HepG2 (cell line): ENCODE measurements around the gene SCAANT1.

Experiments
- AHR ChIP-seq: IDR thresholded peaks from 2 replicates; pipeline ENCODE4 v1.6.1; 2018; ENCODE audit warnings: missing genetic modification reagents, missing compliant biosample characterization
- ARNTL ChIP-seq: sonication (generic); formaldehyde crosslinking; IDR thresholded peaks from 2 replicates; pipeline ENCODE4 v1.4.0; 2020; ENCODE audit warnings: mild to moderate bottlenecking, missing genetic modification reagents
- CEBPB ChIP-seq: IDR thresholded peaks from 2 replicates; pipeline ENCODE4 v1.6.1; 2011; ENCODE audit warnings: low read depth, low read length, improper control_type of control experiment, borderline replicate concordance
- CTCF ChIP-seq: sonication (generic); formaldehyde crosslinking; IDR thresholded peaks from 2 replicates; pipeline ENCODE4 v1.5.0; 2020; ENCODE audit warnings: mild to moderate bottlenecking, missing genetic modification reagents, moderate library complexity
- EP300 ChIP-seq, 3 experiments: sonication (generic) in 1 of 3; formaldehyde crosslinking in 1 of 3; IDR thresholded peaks; 2 replicates each; pipeline versions ENCODE4 v1.5.1 to v1.6.1; 2011 to 2020; ENCODE audit warnings: low read depth in 2 of 3, low read length in 2 of 3, borderline replicate concordance in 1 of 3, improper control_type of control experiment in 1 of 3, mild to moderate bottlenecking in 1 of 3, missing genetic modification reagents in 1 of 3, moderate library complexity in 1 of 3
- PBX3 ChIP-seq: sonication (generic); formaldehyde crosslinking; IDR thresholded peaks from 2 replicates; pipeline ENCODE4 v1.8.1; 2023; ENCODE audit warnings: missing genetic modification reagents, inconsistent platforms, borderline replicate concordance
- POLR2A ChIP-seq, 2 experiments: IDR thresholded peaks; 2 replicates each; pipeline ENCODE4 v1.6.1; 2011; ENCODE audit warnings: low read depth in 2 of 2, low read length in 2 of 2, mild to moderate bottlenecking in 1 of 2, moderate library complexity in 1 of 2; ENCODE audit not compliant: insufficient read depth in 1 of 2
- RFX1 ChIP-seq: fragments of 450-650 bp; IDR thresholded peaks from 2 replicates; pipeline ENCODE4 v1.6.1; 2017
- ZNF224 ChIP-seq: sonication (generic); formaldehyde crosslinking; IDR thresholded peaks from 2 replicates; pipeline ENCODE4 v1.5.0; 2020; ENCODE audit warnings: mild to moderate bottlenecking, missing genetic modification reagents
- ZNF367 ChIP-seq: sonication (generic); formaldehyde crosslinking; IDR thresholded peaks from 2 replicates; pipeline ENCODE4 v1.4.0; 2020; ENCODE audit warnings: missing genetic modification reagents, borderline replicate concordance
- ZNF747 ChIP-seq: sonication (generic); formaldehyde crosslinking; IDR thresholded peaks from 2 replicates; pipeline ENCODE4 v1.8.1; 2023; ENCODE audit warnings: missing genetic modification reagents, mild to moderate bottlenecking, borderline replicate concordance
- TF ChIP-seq, protein P1 (sequence below), 2 experiments: sonication (generic) in 1 of 2; formaldehyde crosslinking in 1 of 2; IDR thresholded peaks; 2 replicates each; pipeline versions ENCODE4 v1.4.0 to v1.6.1; 2018 to 2020; ENCODE audit warnings: missing genetic modification reagents in 2 of 2, borderline replicate concordance in 1 of 2, low read depth in 1 of 2, mild to moderate bottlenecking in 1 of 2, missing biosample characterization in 1 of 2

GRCh38 chr3:63912768-63913588 is 795 bp upstream of the SCAANT1 start:
- TF ChIP-seq, protein P1, sequence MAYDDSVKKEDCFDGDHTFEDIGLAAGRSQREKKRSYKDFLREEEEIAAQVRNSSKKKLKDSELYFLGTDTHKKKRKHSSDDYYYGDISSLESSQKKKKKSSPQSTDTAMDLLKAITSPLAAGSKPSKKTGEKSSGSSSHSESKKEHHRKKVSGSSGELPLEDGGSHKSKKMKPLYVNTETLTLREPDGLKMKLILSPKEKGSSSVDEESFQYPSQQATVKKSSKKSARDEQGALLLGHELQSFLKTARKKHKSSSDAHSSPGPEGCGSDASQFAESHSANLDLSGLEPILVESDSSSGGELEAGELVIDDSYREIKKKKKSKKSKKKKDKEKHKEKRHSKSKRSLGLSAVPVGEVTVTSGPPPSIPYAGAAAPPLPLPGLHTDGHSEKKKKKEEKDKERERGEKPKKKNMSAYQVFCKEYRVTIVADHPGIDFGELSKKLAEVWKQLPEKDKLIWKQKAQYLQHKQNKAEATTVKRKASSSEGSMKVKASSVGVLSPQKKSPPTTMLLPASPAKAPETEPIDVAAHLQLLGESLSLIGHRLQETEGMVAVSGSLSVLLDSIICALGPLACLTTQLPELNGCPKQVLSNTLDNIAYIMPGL (CRISPR knock-in tag; IDR thresholded peaks at IDR 0.05; ENCODE audit: borderline replicate concordance in 1 of 2, low read depth in 1 of 2), result no peak
- no peak for TF ChIP-seq PBX3
- no peak for TF ChIP-seq CTCF (CRISPR knock-in tag)
- no peak for TF ChIP-seq ZNF224 (CRISPR knock-in tag)
- no peak for TF ChIP-seq POLR2A (IDR thresholded peaks at IDR 0.05; ENCODE audit: insufficient read depth in 1 of 2, low read depth in 2 of 2, low read length in 2 of 2)
- no peak for TF ChIP-seq AHR (CRISPR knock-in tag)
- no peak for TF ChIP-seq ZNF367 (CRISPR knock-in tag)
- TF ChIP-seq CEBPB, result no peak
- no peak for TF ChIP-seq EP300 (IDR thresholded peaks at IDR 0.05; ENCODE audit: low read depth in 2 of 2, low read length in 2 of 2)
- no peak for TF ChIP-seq EP300 (CRISPR knock-in tag; IDR thresholded peaks at IDR 0.05; ENCODE audit: borderline replicate concordance)
- TF ChIP-seq ZNF747 (CRISPR knock-in tag), result no peak
- no peak for TF ChIP-seq ARNTL (CRISPR knock-in tag)
- no peak for TF ChIP-seq RFX1
